Left ventricle myocardium inferior (tissue), 1 donor: ENCODE results near the gene ADGRA1. TPM values are rescaled to one million over a fixed set of nuclear protein-coding genes. Genes with fewer than 3 reads are reported as not detected.

Experiments
- DNase-seq: peaks from one replicate; pipeline ENCODE4 v3.0.0-alpha.2; 2020
- H3K27ac ChIP-seq: fragments of 200-600 bp; replicated peaks from 2 replicates; pipeline ENCODE4 v1.8.0; 2021
- H3K27me3 ChIP-seq: fragments of 200-600 bp; 2 replicates; pipeline ENCODE4 v1.8.0; 2021; ENCODE audit warnings: low read depth
- H3K36me3 ChIP-seq: fragments of 200-600 bp; 2 replicates; pipeline ENCODE4 v1.8.0; 2021
- H3K4me1 ChIP-seq: fragments of 200-600 bp; 2 replicates; pipeline ENCODE4 v1.8.0; 2021
- H3K4me3 ChIP-seq: fragments of 200-600 bp; 2 replicates; pipeline ENCODE4 v1.8.0; 2021; ENCODE audit warnings: mild to moderate bottlenecking, moderate library complexity
- H3K9me3 ChIP-seq: fragments of 200-600 bp; replicated peaks from 2 replicates; pipeline ENCODE4 v1.8.0; 2021
- CTCF ChIP-seq: fragments of 200-600 bp; IDR thresholded peaks from 2 replicates; pipeline ENCODE4 v1.8.0; 2021; ENCODE audit warnings: antibody characterized with exemption, mild to moderate bottlenecking, borderline replicate concordance
- intact Hi-C: fragments of 100-400 bp; cut with micrococcal nuclease; formaldehyde crosslinking; loops from one replicate; pipeline ENCODE4 v1.11.0; 2022
- total RNA-seq: library from RNA; stranded (reverse); fragmentation: NEBNext Ultra II Directional; extraction: Animal tissue kit (Norgen Biotek cat#: 25700); gene quantifications from one replicate; pipeline ENCODE4 v1.2.1, GENCODE V29; 2021
- donor health status: DM: no; HTN: yes; CAD: no; lungs with severe emphysema.

ADGRA1 gene
- total RNA-seq, 1 donor from 2014 or later: not detected

- Histone ChIP-seq H3K4me3 (no peak overlapping the region), H3K27me3 (peaks cover 92% of the 10 kb centered on the region), H3K9me3 (no peaks in the 10 kb centered on the region), H3K4me1 (no peaks in the 10 kb centered on the region), H3K27ac (no peak overlapping the region), H3K36me3 (no peaks in the 10 kb centered on the region)
- intact Hi-C loops: no loop called here
- no peak for DNase-seq
- TF ChIP-seq CTCF: no peak
Observed at GRCh38 chr10:133045556-133046389, 42.0 kb upstream of the ADGRA1 start.

GRCh38 chr10:133046390-133046765, 41.3 kb upstream of the ADGRA1 start:
- H3K27me3 ChIP-seq: peaks cover 94% of the 10 kb centered on the region

GRCh38 chr10:133047526-133048123, 40.1 kb upstream of the ADGRA1 start:
- Histone ChIP-seq H3K9me3 (no peaks in the 10 kb centered on the region), H3K4me3 (no peak overlapping the region), H3K36me3 (no peaks in the 10 kb centered on the region), H3K4me1 (no peaks in the 10 kb centered on the region), H3K27ac (no peak overlapping the region), H3K27me3 (peaks cover 100% of the 10 kb centered on the region)
- TF ChIP-seq CTCF: no peak
- DNase-seq: no peak
- intact Hi-C loops: no loop called here

More at GRCh38 chr10:133046390-133046765, 41.3 kb upstream of the ADGRA1 start:
- no peaks in the 10 kb centered on the region for H3K4me1 ChIP-seq
- no peak for DNase-seq
- H3K36me3 ChIP-seq: no peaks in the 10 kb centered on the region
- H3K4me3 ChIP-seq: no peak overlapping the region
- intact Hi-C loops: no loop called here
- no peaks in the 10 kb centered on the region for H3K9me3 ChIP-seq
- no peak for TF ChIP-seq CTCF
- H3K27ac ChIP-seq: no peak overlapping the region

- no peak for DNase-seq
- intact Hi-C loops: no loop called here
Observed at GRCh38 chr10:133048266-133048665, 39.5 kb upstream of the ADGRA1 start.

GRCh38 chr10:133048926-133049325, 38.8 kb upstream of the ADGRA1 start:
- Histone ChIP-seq H3K4me3 (no peak overlapping the region), H3K9me3 (no peaks in the 10 kb centered on the region), H3K27me3 (peaks cover 94% of the 10 kb centered on the region), H3K27ac (no peak overlapping the region), H3K4me1 (no peaks in the 10 kb centered on the region), H3K36me3 (no peaks in the 10 kb centered on the region)
- TF ChIP-seq CTCF: no peak
- DNase-seq: no peak
- intact Hi-C loops: no loop called here

More at GRCh38 chr10:133048266-133048665, 39.5 kb upstream of the ADGRA1 start:
- Histone ChIP-seq H3K27ac (no peak overlapping the region), H3K4me3 (no peak overlapping the region), H3K27me3 (peaks cover 100% of the 10 kb centered on the region), H3K9me3 (no peaks in the 10 kb centered on the region), H3K36me3 (no peaks in the 10 kb centered on the region), H3K4me1 (no peaks in the 10 kb centered on the region)
- no peak for TF ChIP-seq CTCF
